WI38 (cell line): Measurements from ENCODE around the gene JUNB.

Experiments used
- H3K4me3 ChIP-seq: 2 replicates; pipeline ENCODE4 v1.5.1; 2011; ENCODE audit warnings: low read depth, mild to moderate bottlenecking, control low read depth, low read length
- TF ChIP-seq, protein P1 (sequence below): IDR thresholded peaks from 2 replicates; pipeline ENCODE4 v1.5.1; 2012; ENCODE audit warnings: low read depth, mild to moderate bottlenecking, control low read depth, low read length

JUNB gene

DNA sequence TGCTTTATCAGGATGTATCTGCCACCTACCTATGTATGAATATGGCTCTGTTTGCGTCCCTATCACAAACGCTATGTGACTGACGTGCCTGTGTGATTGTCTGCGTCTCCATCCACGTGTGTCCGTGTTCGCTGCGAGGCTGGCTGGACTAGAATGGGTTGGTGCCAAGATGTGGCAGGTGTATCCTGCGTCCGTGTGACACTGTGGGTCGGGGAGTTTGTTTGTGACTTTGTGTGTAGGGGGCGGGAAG, 9.2 kb upstream of the JUNB start:
- TF ChIP-seq, protein P1, sequence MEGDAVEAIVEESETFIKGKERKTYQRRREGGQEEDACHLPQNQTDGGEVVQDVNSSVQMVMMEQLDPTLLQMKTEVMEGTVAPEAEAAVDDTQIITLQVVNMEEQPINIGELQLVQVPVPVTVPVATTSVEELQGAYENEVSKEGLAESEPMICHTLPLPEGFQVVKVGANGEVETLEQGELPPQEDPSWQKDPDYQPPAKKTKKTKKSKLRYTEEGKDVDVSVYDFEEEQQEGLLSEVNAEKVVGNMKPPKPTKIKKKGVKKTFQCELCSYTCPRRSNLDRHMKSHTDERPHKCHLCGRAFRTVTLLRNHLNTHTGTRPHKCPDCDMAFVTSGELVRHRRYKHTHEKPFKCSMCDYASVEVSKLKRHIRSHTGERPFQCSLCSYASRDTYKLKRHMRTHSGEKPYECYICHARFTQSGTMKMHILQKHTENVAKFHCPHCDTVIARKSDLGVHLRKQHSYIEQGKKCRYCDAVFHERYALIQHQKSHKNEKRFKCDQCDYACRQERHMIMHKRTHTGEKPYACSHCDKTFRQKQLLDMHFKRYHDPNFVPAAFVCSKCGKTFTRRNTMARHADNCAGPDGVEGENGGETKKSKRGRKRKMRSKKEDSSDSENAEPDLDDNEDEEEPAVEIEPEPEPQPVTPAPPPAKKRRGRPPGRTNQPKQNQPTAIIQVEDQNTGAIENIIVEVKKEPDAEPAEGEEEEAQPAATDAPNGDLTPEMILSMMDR: no peak
- H3K4me3 ChIP-seq: peak overlapping the region; percentile 53

DNA sequence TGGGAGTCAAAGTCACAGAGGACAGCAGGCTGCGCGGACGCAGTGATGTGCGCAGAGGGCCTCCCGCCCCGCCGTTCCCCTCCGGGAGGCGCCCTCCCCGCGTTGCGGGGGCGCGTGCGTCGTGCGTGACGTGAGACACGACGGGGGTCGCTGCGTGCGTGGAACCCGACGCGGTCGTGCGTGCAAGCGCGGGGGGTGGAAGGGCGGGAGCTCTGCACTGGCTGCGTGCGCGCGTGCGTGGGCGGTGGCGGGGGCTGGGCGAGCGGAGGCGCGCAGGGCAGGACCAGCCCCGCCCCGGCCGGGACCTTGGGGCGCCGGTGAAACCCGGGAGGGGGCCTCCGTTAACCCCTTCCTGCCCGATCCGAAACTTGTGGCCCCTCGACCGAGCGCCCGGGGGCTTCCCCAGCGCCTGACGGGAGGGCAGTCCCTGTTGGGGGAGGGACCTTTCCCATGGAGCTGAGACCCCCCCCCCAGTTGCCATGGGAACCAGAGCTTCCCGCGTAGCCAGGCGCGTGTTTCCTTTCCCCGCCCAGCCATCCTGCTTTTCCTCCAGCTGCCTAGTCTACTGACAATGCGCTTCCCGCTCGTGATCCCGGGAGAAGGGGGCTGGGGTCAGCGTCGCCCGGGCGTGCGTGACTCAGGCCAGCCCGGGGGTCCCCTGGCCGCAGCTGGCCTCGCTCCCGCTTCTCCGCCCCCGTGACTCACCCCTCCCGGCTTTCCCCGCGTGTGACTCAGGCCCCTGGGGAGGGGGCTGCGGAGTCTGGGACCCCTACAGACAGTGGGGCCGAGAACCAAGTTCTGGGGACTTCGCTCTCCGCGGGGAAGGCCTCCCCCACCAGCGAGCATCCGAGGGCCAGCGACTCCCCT, 8.6 kb upstream of the JUNB start:
- H3K4me3 ChIP-seq: peak overlapping the region; percentile 53
- TF ChIP-seq, protein P1: no peak

DNA sequence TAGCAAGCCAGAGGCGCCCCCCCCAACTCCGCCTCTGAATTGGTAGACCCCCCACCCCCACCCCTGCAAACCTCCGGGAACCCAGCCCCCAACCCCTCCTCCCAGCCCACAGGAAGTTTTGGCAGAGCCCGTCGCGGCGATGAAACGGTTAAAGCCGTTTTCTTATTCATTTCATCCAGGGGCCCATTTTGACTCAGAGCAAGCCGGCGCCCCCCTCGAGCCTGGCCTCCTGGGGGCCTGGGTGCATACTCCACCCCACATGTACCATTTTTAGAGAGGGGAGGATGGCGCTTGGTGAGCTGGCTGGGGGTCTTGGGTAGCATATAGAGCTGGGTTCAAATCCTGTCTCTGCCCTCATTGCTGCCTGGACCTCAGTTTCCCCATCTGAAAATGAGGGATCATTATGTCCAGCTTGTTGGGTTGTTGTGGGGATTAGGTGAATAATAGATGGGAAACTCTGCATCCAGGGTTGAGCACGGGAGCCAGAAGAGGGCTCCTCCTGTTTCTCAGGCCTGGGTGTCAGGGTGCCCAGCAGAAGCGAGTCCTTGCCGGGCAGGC, 7.9 kb upstream of the JUNB start:
- H3K4me3 ChIP-seq: no peak overlapping the region
- TF ChIP-seq, protein P1: no peak

DNA sequence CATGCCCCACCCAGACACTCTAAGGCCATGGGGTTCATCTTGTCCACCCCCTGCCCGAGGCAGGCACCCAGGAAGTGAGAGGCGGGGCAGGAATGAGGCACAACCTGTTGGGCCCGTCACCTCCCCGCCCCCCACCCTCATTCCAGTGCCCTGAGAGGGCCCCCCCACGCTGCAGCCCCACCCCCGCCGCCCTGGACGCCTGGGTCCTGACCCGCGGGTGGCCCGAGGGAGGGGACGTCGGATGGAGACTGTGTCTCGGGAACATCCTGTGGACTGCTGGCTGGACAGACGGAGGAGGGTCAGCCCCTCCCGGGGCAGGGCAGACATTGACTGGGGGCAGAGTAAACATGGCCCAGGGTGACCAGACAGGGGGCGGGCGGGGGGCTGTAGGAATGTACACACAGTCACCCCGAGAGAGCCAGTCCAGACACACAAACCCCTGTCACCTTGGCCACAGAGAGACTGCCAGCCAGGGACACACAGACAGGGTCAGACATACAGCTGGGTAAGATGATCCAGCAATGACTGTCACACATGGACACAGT, 7.4 kb upstream of the JUNB start:
- TF ChIP-seq, protein P1: no peak
- no peak overlapping the region for H3K4me3 ChIP-seq

DNA sequence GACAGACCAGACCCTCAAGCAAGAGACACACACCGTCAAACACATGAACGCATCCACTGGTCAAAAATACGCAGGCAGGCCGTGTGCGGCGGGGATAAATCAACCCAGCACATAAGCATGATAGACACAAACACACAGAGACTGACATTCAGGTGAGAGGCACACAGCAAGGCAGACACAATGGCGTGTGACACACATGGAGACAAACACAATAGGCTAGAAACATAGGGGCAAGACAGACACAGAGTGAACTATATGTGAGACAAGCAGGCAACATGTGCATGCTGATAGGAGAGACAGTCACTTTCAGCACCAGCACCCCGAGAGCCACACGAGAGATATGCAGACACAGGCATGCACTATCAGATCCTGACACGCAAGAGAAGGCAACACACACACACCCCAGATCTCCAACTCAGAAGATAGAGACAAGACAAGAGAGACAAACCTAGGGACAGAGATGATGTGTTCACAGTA, 6.9 kb upstream of the JUNB start:
- H3K4me3 ChIP-seq: no peak overlapping the region
- TF ChIP-seq, protein P1: no peak

DNA sequence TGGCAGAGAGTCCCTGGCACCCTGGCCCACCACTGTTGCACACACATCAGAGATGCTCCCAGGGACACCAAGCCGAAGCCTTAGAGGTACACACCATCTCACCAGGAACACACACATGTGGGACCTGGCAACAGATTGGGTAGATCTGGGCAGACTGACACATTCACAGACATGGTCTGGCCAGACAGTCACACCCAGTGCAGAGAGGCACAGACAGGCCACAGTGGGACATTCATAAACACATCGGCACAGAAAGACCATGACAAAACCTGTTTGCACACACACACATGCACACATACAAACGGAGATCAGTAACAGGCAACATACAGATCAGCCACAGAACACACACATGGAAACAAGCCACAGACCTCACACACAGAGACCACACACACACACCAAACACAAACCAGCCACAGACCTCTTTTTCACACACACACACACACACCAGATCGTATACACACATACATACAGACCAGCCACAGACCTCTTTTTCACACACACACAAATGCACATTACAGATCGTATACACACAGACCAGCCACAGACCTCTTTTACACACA, 6.3 kb upstream of the JUNB start:
- H3K4me3 ChIP-seq: no peak overlapping the region
- TF ChIP-seq, protein P1: no peak
